Epithelial cell of esophagus (primary cell): Measurements from ENCODE around the gene BTNL8.

ENCODE experiments used
- DNase-seq: peaks from one replicate; pipeline ENCODE4 v3.0.0; 2010; ENCODE audit warnings: low read depth
- H3K4me3 ChIP-seq: 2 replicates; pipeline ENCODE4 v1.5.1; 2011; ENCODE audit warnings: mild to moderate bottlenecking, low read length, control low read depth
- CTCF ChIP-seq: IDR thresholded peaks from 2 replicates; pipeline ENCODE4 v1.5.1; 2011; ENCODE audit warnings: low read depth, mild to moderate bottlenecking, low read length, control low read depth, inconsistent platforms; ENCODE audit not compliant: insufficient read depth; ENCODE audit errors: missing control alignments

The BTNL8 gene

GRCh38 chr5:180970336-180970735 lies 71.4 kb downstream of the BTNL8 start:
- H3K4me3 ChIP-seq, result no peak overlapping the region
- no peak for DNase-seq
- no peak for TF ChIP-seq CTCF

- TF ChIP-seq CTCF, result no peak
- H3K4me3 ChIP-seq, result no peak overlapping the region
- DNase-seq, result no peak
Measured at GRCh38 chr5:180970875-180971274, 71.9 kb downstream of the BTNL8 start.

- no peak for DNase-seq
- no peak for TF ChIP-seq CTCF
- H3K4me3 ChIP-seq, result no peak overlapping the region
Measured at GRCh38 chr5:180974612-180975315, 75.8 kb downstream of the BTNL8 start.

- DNase-seq, result no peak
- no peak for TF ChIP-seq CTCF
- H3K4me3 ChIP-seq, result no peak overlapping the region
Measured at GRCh38 chr5:180975338-180975737, 76.4 kb downstream of the BTNL8 start.

- no peak for TF ChIP-seq CTCF
- DNase-seq, result no peak
- H3K4me3 ChIP-seq, result no peak overlapping the region
Measured at GRCh38 chr5:180976518-180976917, 77.6 kb downstream of the BTNL8 start.

- no peak for TF ChIP-seq CTCF
- DNase-seq, result no peak
- no peak overlapping the region for H3K4me3 ChIP-seq
Measured at GRCh38 chr5:180977852-180978251, 78.9 kb downstream of the BTNL8 start.
